HEK293 (cell line): ENCODE results near the gene P2RX6.

Experiments
- CTCF ChIA-PET: fragments of 350-600 bp; formaldehyde crosslinking; extraction: SDS; loops from one replicate; lab custom pipeline; 2021; ENCODE audit warnings: antibody characterized with exemption; lab: Yijun Ruan, JAX
- POLR2A ChIA-PET: fragments of 300-600 bp; formaldehyde crosslinking; extraction: SDS; loops from one replicate; lab custom pipeline; 2020; ENCODE audit warnings: antibody characterized with exemption, inconsistent platforms; lab: Yijun Ruan, JAX
- H3K27ac ChIP-seq: fragments of 200-500 bp; sonication (Bioruptor generic); 2 replicates; pipeline ENCODE4 v1.5.1; 2014; ENCODE audit warnings: low read depth, low read length, control low read depth, inconsistent platforms; ENCODE audit errors: extremely low read depth
- H3K36me3 ChIP-seq, 2 experiments: fragments of 200-500 bp in 1 of 2; sonication (Bioruptor generic) in 1 of 2; 1 replicate in 1 of 2; 2 replicates in 1 of 2; pipeline ENCODE4 v1.5.1; 2014 to 2017; ENCODE audit warnings: inconsistent platforms in 2 of 2, low read length in 2 of 2; ENCODE audit not compliant: control insufficient read depth in 2 of 2, insufficient read depth in 1 of 2
- H3K4me1 ChIP-seq: fragments of 200-500 bp; sonication (Bioruptor generic); 2 replicates; pipeline ENCODE4 v1.5.1; 2014; ENCODE audit warnings: mild to moderate bottlenecking, low read length, inconsistent platforms; ENCODE audit not compliant: control insufficient read depth, insufficient read depth
- H3K4me3 ChIP-seq: 2 replicates; pipeline ENCODE4 v1.5.1; 2011; ENCODE audit warnings: low read depth, mild to moderate bottlenecking, control low read depth, low read length, moderate library complexity
- H3K9me3 ChIP-seq: fragments of 200-500 bp; sonication (Bioruptor generic); 2 replicates; pipeline ENCODE4 v1.5.1; 2014; ENCODE audit warnings: low read depth, low read length, inconsistent platforms; ENCODE audit not compliant: control insufficient read depth, insufficient read depth
- GLIS1 ChIP-seq: fragments of 450-650 bp; formaldehyde crosslinking; IDR thresholded peaks from 2 replicates; pipeline ENCODE4 v1.5.1; 2016; ENCODE audit warnings: missing biosample characterization, missing genetic modification characterization
- HOXD13 ChIP-seq: sonication (generic); formaldehyde crosslinking; IDR thresholded peaks from 2 replicates; pipeline ENCODE4 v1.8.0; 2022; ENCODE audit warnings: missing genetic modification reagents, borderline replicate concordance
- KLF7 ChIP-seq: fragments of 450-650 bp; formaldehyde crosslinking; IDR thresholded peaks from 2 replicates; pipeline ENCODE4 v1.5.1; 2016; ENCODE audit warnings: missing biosample characterization, missing genetic modification characterization, borderline replicate concordance
- MZF1 ChIP-seq: fragments of 450-650 bp; formaldehyde crosslinking; IDR thresholded peaks from 2 replicates; pipeline ENCODE4 v1.5.1; 2017; ENCODE audit warnings: missing biosample characterization, missing genetic modification characterization, borderline replicate concordance
- OVOL3 ChIP-seq: fragments of 450-650 bp; formaldehyde crosslinking; IDR thresholded peaks from 2 replicates; pipeline ENCODE4 v1.5.1; 2016; ENCODE audit warnings: missing biosample characterization, missing genetic modification characterization
- SP7 ChIP-seq: fragments of 450-650 bp; formaldehyde crosslinking; IDR thresholded peaks from 2 replicates; pipeline ENCODE4 v1.5.1; 2016; ENCODE audit warnings: missing biosample characterization, missing genetic modification characterization
- ZEB2 ChIP-seq: fragments of 450-650 bp; formaldehyde crosslinking; IDR thresholded peaks from 2 replicates; pipeline ENCODE4 v1.5.1; 2016; ENCODE audit warnings: missing biosample characterization, missing genetic modification characterization
- ZFP41 ChIP-seq: fragments of 450-650 bp; formaldehyde crosslinking; IDR thresholded peaks from 2 replicates; pipeline ENCODE4 v1.5.1; 2016; ENCODE audit warnings: missing biosample characterization, missing genetic modification characterization, borderline replicate concordance
- ZNF132 ChIP-seq: fragments of 450-650 bp; formaldehyde crosslinking; IDR thresholded peaks from 2 replicates; pipeline ENCODE4 v1.5.1; 2017; ENCODE audit warnings: missing biosample characterization, missing genetic modification characterization, borderline replicate concordance
- ZNF133 ChIP-seq: fragments of 450-650 bp; formaldehyde crosslinking; IDR thresholded peaks from 2 replicates; pipeline ENCODE4 v1.5.1; 2016; ENCODE audit warnings: missing biosample characterization, missing genetic modification characterization
- ZNF239 ChIP-seq: fragments of 450-650 bp; formaldehyde crosslinking; IDR thresholded peaks from 2 replicates; pipeline ENCODE4 v1.5.1; 2016; ENCODE audit warnings: missing biosample characterization, missing genetic modification characterization
- ZNF266 ChIP-seq: fragments of 450-650 bp; formaldehyde crosslinking; IDR thresholded peaks from 2 replicates; pipeline ENCODE4 v1.5.1; 2016; ENCODE audit warnings: missing biosample characterization, missing genetic modification characterization, low read depth
- ZNF423 ChIP-seq: fragments of 450-650 bp; formaldehyde crosslinking; IDR thresholded peaks from 2 replicates; pipeline ENCODE4 v1.5.1; 2016; ENCODE audit warnings: missing biosample characterization, missing genetic modification characterization
- ZNF529 ChIP-seq: fragments of 450-650 bp; formaldehyde crosslinking; IDR thresholded peaks from 2 replicates; pipeline ENCODE4 v1.5.1; 2017; ENCODE audit warnings: missing genetic modification characterization, missing biosample characterization; ENCODE audit not compliant: insufficient replicate concordance
- ZNF544 ChIP-seq: fragments of 450-650 bp; formaldehyde crosslinking; IDR thresholded peaks from 2 replicates; pipeline ENCODE4 v1.5.0; 2017; ENCODE audit warnings: missing biosample characterization, missing genetic modification characterization
- ZNF560 ChIP-seq: fragments of 450-650 bp; formaldehyde crosslinking; IDR thresholded peaks from 2 replicates; pipeline ENCODE4 v1.5.1; 2017; ENCODE audit warnings: missing biosample characterization, missing genetic modification characterization, borderline replicate concordance
- ZNF600 ChIP-seq: fragments of 450-650 bp; formaldehyde crosslinking; IDR thresholded peaks from 2 replicates; pipeline ENCODE4 v1.5.1; 2016; ENCODE audit warnings: missing biosample characterization, missing genetic modification characterization
- ZNF660 ChIP-seq: fragments of 450-650 bp; IDR thresholded peaks from 2 replicates; pipeline ENCODE4 v1.5.1; 2018; ENCODE audit warnings: missing biosample characterization, mild to moderate bottlenecking, missing genetic modification characterization
- ZNF792 ChIP-seq: fragments of 450-650 bp; formaldehyde crosslinking; IDR thresholded peaks from 2 replicates; pipeline ENCODE4 v1.5.1; 2016; ENCODE audit warnings: missing biosample characterization, missing genetic modification characterization
- TF ChIP-seq, protein P1 (sequence below): fragments of 450-650 bp; formaldehyde crosslinking; IDR thresholded peaks from 2 replicates; pipeline ENCODE4 v1.5.1; 2016; ENCODE audit warnings: missing biosample characterization, missing genetic modification characterization
- TF ChIP-seq, protein P2 (sequence below): fragments of 450-650 bp; formaldehyde crosslinking; optimal IDR thresholded peaks from 2 replicates; pipeline ENCODE3; 2016; ENCODE audit warnings: missing biosample characterization, mild to moderate bottlenecking, missing genetic modification characterization
- TF ChIP-seq, protein P3 (sequence below): fragments of 450-650 bp; IDR thresholded peaks from 2 replicates; pipeline ENCODE4 v1.5.1; 2018; ENCODE audit warnings: missing biosample characterization, missing genetic modification characterization
- TF ChIP-seq, protein P4 (sequence below): fragments of 450-650 bp; formaldehyde crosslinking; IDR thresholded peaks from 2 replicates; pipeline ENCODE4 v1.5.1; 2016; ENCODE audit warnings: missing biosample characterization, missing genetic modification characterization

P2RX6 gene

DNA sequence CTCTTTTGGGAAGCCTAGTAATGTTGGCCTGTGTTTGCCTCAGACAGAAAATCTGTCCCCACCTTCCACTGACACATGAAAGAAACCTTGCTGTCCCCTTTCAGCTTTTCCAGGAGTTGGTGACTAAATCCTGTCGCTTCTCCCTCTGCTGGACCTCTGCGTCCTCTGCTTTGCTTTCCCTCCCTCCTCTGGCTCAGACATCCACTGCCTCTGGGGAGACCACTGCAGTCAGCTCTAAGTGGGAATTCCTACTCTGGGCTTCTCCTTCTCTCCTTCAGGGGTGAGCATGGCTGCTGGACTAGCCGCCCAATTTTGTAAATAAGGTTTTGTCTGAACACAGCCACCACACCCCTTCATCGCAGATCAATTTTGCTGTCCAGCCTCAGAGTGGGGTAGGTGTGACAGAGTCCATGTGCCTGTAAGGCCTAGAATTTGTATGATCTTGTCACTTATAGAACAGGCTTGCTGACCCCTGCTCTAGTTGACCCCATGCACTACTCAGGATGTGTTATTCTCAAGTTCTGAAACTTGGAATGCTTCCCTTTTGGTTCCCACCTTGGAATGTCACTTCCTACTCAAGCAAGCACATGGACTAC lies 53.8 kb downstream of the P2RX6 start:
- POLR2A ChIA-PET: no interaction called here
- Histone ChIP-seq H3K36me3 (no peaks in the 10 kb centered on the region), H3K9me3 (no peaks in the 10 kb centered on the region), H3K27ac (no peak overlapping the region), H3K4me1 (no peaks in the 10 kb centered on the region)
- CTCF ChIA-PET: interaction anchor here (1.1 kb wide), 2 partner anchors 33 to 54 kb away, joined by 3 read pairs; partner anchors contain the start of gene P2RX6
- TF ChIP-seq ZNF133 (tag by site-specific recombination) (peak; percentile 51; the same call in 1 of the 2 replicates), ZEB2 (tag by site-specific recombination) (no peak), ZFP41 (tag by site-specific recombination) (no peak)
- TF ChIP-seq, all 188 proteins: peak for 1
- no peak overlapping the region for H3K4me3 ChIP-seq

DNA sequence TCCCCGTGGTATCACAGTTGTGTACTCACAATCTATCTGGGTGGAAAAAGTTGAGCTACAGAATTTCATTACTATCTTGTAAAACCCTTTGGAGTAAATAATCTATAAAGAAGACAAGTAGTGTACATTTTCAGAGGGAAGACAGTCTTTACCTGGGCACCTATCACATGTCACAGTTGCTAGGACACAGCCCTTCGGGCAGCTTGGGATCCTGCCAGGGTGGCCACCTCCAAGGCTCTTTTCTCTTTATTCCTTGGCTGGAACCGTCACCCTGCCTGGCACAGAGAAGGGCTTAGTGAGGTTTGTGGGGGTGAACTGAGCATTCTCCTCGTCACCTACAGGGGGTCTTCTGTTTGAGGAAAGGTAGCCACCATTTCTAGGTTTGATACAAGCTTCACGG lies 54.4 kb downstream of the P2RX6 start:
- CTCF ChIA-PET: interaction anchor here (1.1 kb wide), 2 partner anchors 33 to 55 kb away, joined by 3 read pairs; partner anchors contain the start of gene P2RX6
- POLR2A ChIA-PET: no interaction called here
- Histone ChIP-seq H3K4me1 (no peaks in the 10 kb centered on the region), H3K9me3 (no peaks in the 10 kb centered on the region), H3K36me3 (no peaks in the 10 kb centered on the region), H3K27ac (no peak overlapping the region), H3K4me3 (no peak overlapping the region)
- TF ChIP-seq, protein P1, sequence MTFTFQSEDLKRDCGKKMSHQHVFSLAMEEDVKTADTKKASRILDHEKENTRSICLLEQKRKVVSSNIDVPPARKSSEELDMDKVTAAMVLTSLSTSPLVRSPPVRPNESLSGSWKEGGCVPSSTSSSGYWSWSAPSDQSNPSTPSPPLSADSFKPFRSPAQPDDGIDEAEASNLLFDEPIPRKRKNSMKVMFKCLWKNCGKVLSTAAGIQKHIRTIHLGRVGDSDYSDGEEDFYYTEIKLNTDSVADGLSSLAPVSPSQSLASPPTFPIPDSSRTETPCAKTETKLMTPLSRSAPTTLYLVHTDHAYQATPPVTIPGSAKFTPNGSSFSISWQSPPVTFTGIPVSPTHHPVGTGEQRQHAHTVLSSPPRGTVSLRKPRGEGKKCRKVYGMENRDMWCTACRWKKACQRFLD: no peak
- TF ChIP-seq ZNF600 (tag by site-specific recombination) (no peak), MZF1 (tag by site-specific recombination) (no peak)
- TF ChIP-seq, protein P2, sequence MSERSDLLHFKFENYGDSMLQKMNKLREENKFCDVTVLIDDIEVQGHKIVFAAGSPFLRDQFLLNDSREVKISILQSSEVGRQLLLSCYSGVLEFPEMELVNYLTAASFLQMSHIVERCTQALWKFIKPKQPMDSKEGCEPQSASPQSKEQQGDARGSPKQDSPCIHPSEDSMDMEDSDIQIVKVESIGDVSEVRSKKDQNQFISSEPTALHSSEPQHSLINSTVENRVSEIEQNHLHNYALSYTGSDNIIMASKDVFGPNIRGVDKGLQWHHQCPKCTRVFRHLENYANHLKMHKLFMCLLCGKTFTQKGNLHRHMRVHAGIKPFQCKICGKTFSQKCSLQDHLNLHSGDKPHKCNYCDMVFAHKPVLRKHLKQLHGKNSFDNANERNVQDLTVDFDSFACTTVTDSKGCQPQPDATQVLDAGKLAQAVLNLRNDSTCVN (tag by site-specific recombination): no peak
- TF ChIP-seq, all 188 proteins: peak for 0

DNA sequence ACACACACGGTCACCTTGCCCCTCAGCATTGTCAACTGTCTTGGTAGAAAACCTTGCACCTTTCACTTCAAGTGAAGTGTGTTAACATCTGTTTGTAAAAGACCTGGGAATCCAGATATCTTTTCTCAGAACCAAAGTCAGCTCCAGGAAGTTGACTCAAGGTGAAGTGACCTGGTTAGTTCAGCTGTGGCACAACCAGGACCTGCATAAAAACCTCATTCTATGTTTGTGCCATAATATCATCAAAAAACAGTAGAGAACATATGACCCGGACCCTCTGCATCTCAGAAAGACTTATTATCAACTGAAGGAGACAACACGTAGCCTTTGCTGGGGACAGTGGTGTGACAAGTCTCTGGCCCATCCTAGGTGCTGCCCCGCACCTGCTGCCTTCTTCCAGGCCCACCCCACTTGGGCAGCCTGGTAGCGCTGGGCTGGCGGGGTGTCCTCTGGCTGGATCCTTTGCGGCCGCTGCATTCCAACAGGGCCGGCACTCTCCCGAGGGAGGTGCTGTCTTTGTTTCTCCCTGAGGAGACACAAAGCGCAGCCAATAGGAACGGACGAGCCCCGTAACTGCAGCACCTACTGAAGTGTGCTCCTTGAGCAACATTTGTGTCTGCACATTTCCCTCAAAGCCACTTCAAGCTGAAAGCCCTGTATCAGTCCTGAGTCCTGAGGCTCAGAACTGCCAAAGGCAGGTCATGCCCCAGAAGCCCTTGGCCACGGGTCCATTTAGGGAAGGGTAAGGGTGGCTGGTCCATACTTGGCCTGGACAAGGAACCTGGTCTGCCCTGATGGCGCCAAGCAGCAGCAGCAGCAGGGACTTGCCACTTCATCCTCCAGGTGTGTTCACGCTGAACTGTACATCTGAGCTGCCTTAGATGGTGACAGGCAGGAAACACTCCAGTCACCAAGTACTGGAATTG lies 56.0 kb downstream of the P2RX6 start:
- Histone ChIP-seq H3K36me3 (no peaks in the 10 kb centered on the region), H3K4me1 (no peaks in the 10 kb centered on the region), H3K9me3 (no peaks in the 10 kb centered on the region), H3K4me3 (no peak overlapping the region), H3K27ac (no peak overlapping the region)
- ChIA-PET POLR2A (interaction anchor here (0.6 kb wide), 1 partner anchor 18 kb away, joined by 3 read pairs; no protein-coding TSS in a partner anchor), CTCF (no interaction called here)
- TF ChIP-seq GLIS1 (tag by site-specific recombination) (no peak), ZNF544 (no peak), SP7 (no peak), ZNF660 (tag by site-specific recombination) (no peak), ZNF132 (tag by site-specific recombination) (no peak), HOXD13 (CRISPR knock-in tag) (no peak), KLF7 (tag by site-specific recombination) (no peak), ZNF792 (tag by site-specific recombination) (no peak), ZNF239 (no peak), OVOL3 (no peak), ZNF560 (tag by site-specific recombination) (no peak), ZNF266 (tag by site-specific recombination) (no peak), ZNF529 (no peak), ZNF423 (no peak)
- TF ChIP-seq, protein P3, sequence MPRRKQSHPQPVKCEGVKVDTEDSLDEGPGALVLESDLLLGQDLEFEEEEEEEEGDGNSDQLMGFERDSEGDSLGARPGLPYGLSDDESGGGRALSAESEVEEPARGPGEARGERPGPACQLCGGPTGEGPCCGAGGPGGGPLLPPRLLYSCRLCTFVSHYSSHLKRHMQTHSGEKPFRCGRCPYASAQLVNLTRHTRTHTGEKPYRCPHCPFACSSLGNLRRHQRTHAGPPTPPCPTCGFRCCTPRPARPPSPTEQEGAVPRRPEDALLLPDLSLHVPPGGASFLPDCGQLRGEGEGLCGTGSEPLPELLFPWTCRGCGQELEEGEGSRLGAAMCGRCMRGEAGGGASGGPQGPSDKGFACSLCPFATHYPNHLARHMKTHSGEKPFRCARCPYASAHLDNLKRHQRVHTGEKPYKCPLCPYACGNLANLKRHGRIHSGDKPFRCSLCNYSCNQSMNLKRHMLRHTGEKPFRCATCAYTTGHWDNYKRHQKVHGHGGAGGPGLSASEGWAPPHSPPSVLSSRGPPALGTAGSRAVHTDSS: no peak
- TF ChIP-seq, protein P4, sequence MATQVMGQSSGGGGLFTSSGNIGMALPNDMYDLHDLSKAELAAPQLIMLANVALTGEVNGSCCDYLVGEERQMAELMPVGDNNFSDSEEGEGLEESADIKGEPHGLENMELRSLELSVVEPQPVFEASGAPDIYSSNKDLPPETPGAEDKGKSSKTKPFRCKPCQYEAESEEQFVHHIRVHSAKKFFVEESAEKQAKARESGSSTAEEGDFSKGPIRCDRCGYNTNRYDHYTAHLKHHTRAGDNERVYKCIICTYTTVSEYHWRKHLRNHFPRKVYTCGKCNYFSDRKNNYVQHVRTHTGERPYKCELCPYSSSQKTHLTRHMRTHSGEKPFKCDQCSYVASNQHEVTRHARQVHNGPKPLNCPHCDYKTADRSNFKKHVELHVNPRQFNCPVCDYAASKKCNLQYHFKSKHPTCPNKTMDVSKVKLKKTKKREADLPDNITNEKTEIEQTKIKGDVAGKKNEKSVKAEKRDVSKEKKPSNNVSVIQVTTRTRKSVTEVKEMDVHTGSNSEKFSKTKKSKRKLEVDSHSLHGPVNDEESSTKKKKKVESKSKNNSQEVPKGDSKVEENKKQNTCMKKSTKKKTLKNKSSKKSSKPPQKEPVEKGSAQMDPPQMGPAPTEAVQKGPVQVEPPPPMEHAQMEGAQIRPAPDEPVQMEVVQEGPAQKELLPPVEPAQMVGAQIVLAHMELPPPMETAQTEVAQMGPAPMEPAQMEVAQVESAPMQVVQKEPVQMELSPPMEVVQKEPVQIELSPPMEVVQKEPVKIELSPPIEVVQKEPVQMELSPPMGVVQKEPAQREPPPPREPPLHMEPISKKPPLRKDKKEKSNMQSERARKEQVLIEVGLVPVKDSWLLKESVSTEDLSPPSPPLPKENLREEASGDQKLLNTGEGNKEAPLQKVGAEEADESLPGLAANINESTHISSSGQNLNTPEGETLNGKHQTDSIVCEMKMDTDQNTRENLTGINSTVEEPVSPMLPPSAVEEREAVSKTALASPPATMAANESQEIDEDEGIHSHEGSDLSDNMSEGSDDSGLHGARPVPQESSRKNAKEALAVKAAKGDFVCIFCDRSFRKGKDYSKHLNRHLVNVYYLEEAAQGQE (tag by site-specific recombination): no peak
